OCI-LY3 (cell line): ENCODE measurements around the gene EAF1.

Source experiments
- H2AFZ ChIP-seq: fragments of 200-600, 300-600 bp; shearing (Covaris generic); 2 replicates; pipeline ENCODE4 v1.6.0; 2014; ENCODE audit warnings: antibody characterized with exemption, low read depth, low read length
- H3K27ac ChIP-seq: fragments of 200-600, 300-600 bp; sonication (generic); 2 replicates; pipeline ENCODE4 v1.5.1; 2014; ENCODE audit warnings: mild to moderate bottlenecking, low read length, moderate library complexity, mixed read lengths
- H3K27me3 ChIP-seq: fragments of 200-600, 300-600 bp; sonication (generic); 2 replicates; pipeline ENCODE4 v1.6.1; 2014; ENCODE audit warnings: low read depth, low read length, mixed read lengths
- H3K36me3 ChIP-seq: fragments of 200-600, 300-600 bp; sonication (generic); replicated peaks from 2 replicates; pipeline ENCODE3; 2014; ENCODE audit warnings: low read depth, low read length, mixed read lengths
- H3K4me1 ChIP-seq: fragments of 300-600, 200-600 bp; sonication (generic); 2 replicates; pipeline ENCODE4 v1.6.1; 2014; ENCODE audit warnings: low read length, mixed read lengths
- H3K4me2 ChIP-seq: fragments of 200-600, 300-600 bp; sonication (generic); 2 replicates; pipeline ENCODE4 v1.6.1; 2014; ENCODE audit warnings: low read length, mixed read lengths
- H3K4me3 ChIP-seq: fragments of 300-600, 200-600 bp; sonication (generic); 2 replicates; pipeline ENCODE4 v1.5.1; 2014; ENCODE audit warnings: antibody characterized with exemption, mild to moderate bottlenecking, low read length, moderate library complexity
- H3K79me2 ChIP-seq: fragments of 300-600, 200-600 bp; shearing (Covaris generic); 2 replicates; pipeline ENCODE4 v1.6.1; 2014; ENCODE audit warnings: mild to moderate bottlenecking, low read length, mixed read lengths
- H3K9ac ChIP-seq: fragments of 300-600, 200-600 bp; shearing (Covaris generic); 2 replicates; pipeline ENCODE4 v1.6.0; 2014; ENCODE audit warnings: mild to moderate bottlenecking, low read length, moderate library complexity
- H3K9me3 ChIP-seq: fragments of 200-600, 300-600 bp; shearing (Covaris generic); 2 replicates; pipeline ENCODE4 v1.6.1; 2014; ENCODE audit warnings: low read length, mixed read lengths; ENCODE audit not compliant: insufficient read depth
- H4K20me1 ChIP-seq: fragments of 200-600, 300-600 bp; sonication (generic); 2 replicates; pipeline ENCODE4 v1.6.1; 2016; ENCODE audit warnings: low read length, mixed read lengths; ENCODE audit not compliant: insufficient read depth
- CTCF ChIP-seq: fragments of 200-600, 300-600 bp; sonication (generic); IDR thresholded peaks from 2 replicates; pipeline ENCODE4 v1.5.1; 2014; ENCODE audit warnings: antibody characterized with exemption, low read length, low read depth
- EZH2phosphoT487 ChIP-seq: fragments of 200-600 bp; shearing (Covaris generic); IDR thresholded peaks from 2 replicates; pipeline ENCODE4 v1.6.1; 2018; ENCODE audit warnings: antibody characterized with exemption, mixed run types, low read depth

The EAF1 gene

DNA sequence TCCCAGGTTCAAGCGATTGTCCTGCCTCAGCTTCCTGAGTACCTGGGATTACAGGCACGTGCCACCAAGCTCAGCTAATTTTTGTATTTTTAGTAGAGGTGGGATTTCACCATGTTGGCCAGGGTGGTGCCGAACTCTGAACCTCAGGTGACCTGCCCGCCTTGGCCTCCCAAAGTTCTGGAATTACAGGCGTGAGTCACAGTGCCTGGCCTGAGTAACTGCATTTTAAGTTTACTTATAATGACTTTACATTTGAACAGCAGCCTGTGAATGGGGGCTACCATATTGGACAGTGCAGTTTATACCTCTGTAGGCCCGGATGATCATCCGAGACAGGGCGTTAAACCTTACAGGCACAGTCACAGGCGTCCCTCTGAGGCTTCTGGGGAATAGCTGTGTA lies 24.8 kb downstream of the EAF1 start:
- Histone ChIP-seq H3K4me1 (no peaks in the 10 kb centered on the region), H3K9ac (no peak overlapping the region), H3K9me3 (no peaks in the 10 kb centered on the region), H4K20me1 (no peaks in the 10 kb centered on the region), H3K27me3 (no peaks in the 10 kb centered on the region), H2AFZ (no peak overlapping the region), H3K27ac (no peak overlapping the region), H3K4me3 (no peak overlapping the region), H3K36me3 (no peaks in the 10 kb centered on the region), H3K79me2 (no peaks in the 10 kb centered on the region), H3K4me2 (no peak overlapping the region)
- TF ChIP-seq CTCF (no peak), EZH2phosphoT487 (no peak)

- Histone ChIP-seq H3K27me3 (no peaks in the 10 kb centered on the region), H4K20me1 (no peaks in the 10 kb centered on the region), H3K4me1 (no peaks in the 10 kb centered on the region), H3K9ac (no peak overlapping the region), H3K36me3 (no peaks in the 10 kb centered on the region), H3K9me3 (no peaks in the 10 kb centered on the region), H3K4me2 (no peak overlapping the region), H2AFZ (no peak overlapping the region), H3K79me2 (no peaks in the 10 kb centered on the region), H3K27ac (no peak overlapping the region), H3K4me3 (no peak overlapping the region)
- TF ChIP-seq CTCF, result no peak
- no peak for TF ChIP-seq EZH2phosphoT487
Observed at GRCh38 chr3:15452961-15453360, 25.6 kb downstream of the EAF1 start.

GRCh38 chr3:15453501-15453900 lies 26.1 kb downstream of the EAF1 start:
- H4K20me1 ChIP-seq, result no peaks in the 10 kb centered on the region
- no peaks in the 10 kb centered on the region for H3K36me3 ChIP-seq
- H3K79me2 ChIP-seq, result no peaks in the 10 kb centered on the region
- no peak overlapping the region for H3K4me2 ChIP-seq
- no peak overlapping the region for H3K4me3 ChIP-seq
- no peak overlapping the region for H2AFZ ChIP-seq
- no peaks in the 10 kb centered on the region for H3K27me3 ChIP-seq
- TF ChIP-seq EZH2phosphoT487, result no peak
- no peak for TF ChIP-seq CTCF
- no peaks in the 10 kb centered on the region for H3K4me1 ChIP-seq
- no peaks in the 10 kb centered on the region for H3K9me3 ChIP-seq
- no peak overlapping the region for H3K27ac ChIP-seq
- H3K9ac ChIP-seq, result no peak overlapping the region

DNA sequence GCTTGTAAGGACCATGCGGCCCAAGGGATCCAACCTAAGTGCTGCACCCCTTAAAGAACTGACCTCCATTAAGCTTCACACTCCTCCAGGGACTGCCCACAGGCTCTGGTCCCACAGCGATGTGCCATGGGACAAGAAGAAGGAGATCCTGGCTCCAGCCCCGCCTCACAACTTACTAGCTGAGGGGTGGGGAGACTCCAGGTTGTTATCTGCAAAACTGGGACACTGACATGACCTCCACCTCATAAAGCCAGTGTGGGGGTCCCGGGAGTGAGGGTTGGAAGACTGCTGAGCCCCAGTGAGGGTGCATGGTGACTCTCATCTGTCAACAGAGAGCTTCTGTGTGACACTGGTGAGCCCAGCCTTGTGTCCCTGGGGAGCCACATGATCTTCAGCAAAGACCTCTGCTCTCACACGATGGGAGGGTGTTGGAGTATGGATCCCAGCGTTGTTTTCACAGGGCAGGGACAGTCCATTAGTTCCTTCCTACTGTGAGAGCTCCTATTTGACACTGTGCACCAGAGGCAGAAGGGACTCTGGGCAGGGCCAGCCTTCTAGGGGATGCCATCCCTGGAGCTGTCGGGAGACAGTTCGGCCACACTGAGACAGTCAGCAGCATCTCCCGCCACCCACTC lies 26.7 kb downstream of the EAF1 start:
- no peak overlapping the region for H3K4me3 ChIP-seq
- H3K27me3 ChIP-seq, result no peaks in the 10 kb centered on the region
- H3K79me2 ChIP-seq, result no peaks in the 10 kb centered on the region
- no peaks in the 10 kb centered on the region for H3K4me1 ChIP-seq
- H2AFZ ChIP-seq, result no peak overlapping the region
- TF ChIP-seq EZH2phosphoT487, result no peak
- no peak for TF ChIP-seq CTCF
- no peaks in the 10 kb centered on the region for H4K20me1 ChIP-seq
- no peak overlapping the region for H3K4me2 ChIP-seq
- no peak overlapping the region for H3K27ac ChIP-seq
- H3K9ac ChIP-seq, result no peak overlapping the region
- H3K9me3 ChIP-seq, result no peaks in the 10 kb centered on the region
- no peaks in the 10 kb centered on the region for H3K36me3 ChIP-seq
